ENCODE results near the gene MAPK10. TPM values are rescaled to one million over a fixed set of nuclear protein-coding genes. Genes with fewer than 3 reads are reported as not detected.

MAPK10 gene
- total RNA-seq, 1 experiment from 2014 or later, result 4.7 TPM

- Histone ChIP-seq H3K18ac (ENCODE audit: insufficient read length, low read depth, low read length) (no peak overlapping the region), H3K4ac (ENCODE audit: low read depth, low read length) (no peak overlapping the region), H3K4me2 (ENCODE audit: insufficient read depth, insufficient read length, low read length) (no peak overlapping the region), H3K79me1 (ENCODE audit: insufficient read depth, low read depth, low read length, poor library complexity, severe bottlenecking) (no peaks in the 10 kb centered on the region), H3K79me2 (ENCODE audit: insufficient read depth, low read length) (no peaks in the 10 kb centered on the region), H2BK15ac (ENCODE audit: low read depth, low read length) (no peak overlapping the region), H4K91ac (ENCODE audit: insufficient read length, low read depth, low read length) (no peak overlapping the region), H3K56ac (ENCODE audit: insufficient read length, low read depth, low read length) (no peak overlapping the region), H3K23ac (ENCODE audit: insufficient read length, low read depth, low read length) (no peak overlapping the region), H2AFZ (ENCODE audit: low read length) (no peak overlapping the region), H3K27ac (ENCODE audit: insufficient read length, low read depth, low read length) (no peak overlapping the region), H3K14ac (ENCODE audit: insufficient read depth, low read length) (no peak overlapping the region), H3T11ph (ENCODE audit: low read length) (no peak overlapping the region), H3K27me3 (ENCODE audit: insufficient read depth, low read length) (no peaks in the 10 kb centered on the region), H3K9me3 (ENCODE audit: control insufficient read depth, low read depth, low read length) (no peaks in the 10 kb centered on the region), H2BK5ac (ENCODE audit: insufficient read length, low read length) (no peak overlapping the region), H3K9ac (ENCODE audit: extremely low read depth, insufficient read length, low read length) (no peak overlapping the region), H4K5ac (ENCODE audit: insufficient read length, low read depth, low read length) (no peak overlapping the region), H4K8ac (replicated peaks; ENCODE audit: insufficient read length, low read depth, low read length) (no peak overlapping the region), H3K4me1 (ENCODE audit: insufficient read depth, low read length) (no peaks in the 10 kb centered on the region), H3K23me2 (ENCODE audit: insufficient read length, low read depth, low read length, poor library complexity, severe bottlenecking) (no peaks in the 10 kb centered on the region), H2BK20ac (ENCODE audit: low read depth, low read length, poor library complexity, severe bottlenecking) (no peak overlapping the region), H2BK120ac (ENCODE audit: low read depth, low read length, poor library complexity, severe bottlenecking) (no peak overlapping the region), H2BK12ac (ENCODE audit: insufficient read length, low read depth, low read length) (no peak overlapping the region), H4K20me1 (ENCODE audit: control insufficient read depth, insufficient read depth, insufficient read length) (no peaks in the 10 kb centered on the region), H2AK5ac (ENCODE audit: insufficient read length, low read length) (no peak overlapping the region)
- Mint-ChIP-seq H3K4me1 (peaks cover 2 to 7% of the 10 kb centered on the region in 2 experiments; a peak in 3 of 4 replicates), H3K4me3 (no peak overlapping the region), H3K36me3 (ENCODE audit: insufficient read depth in 1 of 3, low read depth in 3 of 3) (peaks cover 2 to 12% (median 3%) of the 10 kb centered on the region in 3 experiments; a peak in 4 of 7 replicates), H3K9me3 (peaks cover 2 to 7% of the 10 kb centered on the region in 2 experiments; a peak in 2 of 5 replicates), H3K27me3 (ENCODE audit: low read depth) (no peaks in the 10 kb centered on the region), H3K27ac (no peak overlapping the region)
- WGBS (ENCODE audit: extremely low coverage, insufficient read length, low lambda C conversion rate), result no CpG with 5 or more reads among the region's 4 CpGs
- no peak for DNase-seq
- TF ChIP-seq, protein P1, sequence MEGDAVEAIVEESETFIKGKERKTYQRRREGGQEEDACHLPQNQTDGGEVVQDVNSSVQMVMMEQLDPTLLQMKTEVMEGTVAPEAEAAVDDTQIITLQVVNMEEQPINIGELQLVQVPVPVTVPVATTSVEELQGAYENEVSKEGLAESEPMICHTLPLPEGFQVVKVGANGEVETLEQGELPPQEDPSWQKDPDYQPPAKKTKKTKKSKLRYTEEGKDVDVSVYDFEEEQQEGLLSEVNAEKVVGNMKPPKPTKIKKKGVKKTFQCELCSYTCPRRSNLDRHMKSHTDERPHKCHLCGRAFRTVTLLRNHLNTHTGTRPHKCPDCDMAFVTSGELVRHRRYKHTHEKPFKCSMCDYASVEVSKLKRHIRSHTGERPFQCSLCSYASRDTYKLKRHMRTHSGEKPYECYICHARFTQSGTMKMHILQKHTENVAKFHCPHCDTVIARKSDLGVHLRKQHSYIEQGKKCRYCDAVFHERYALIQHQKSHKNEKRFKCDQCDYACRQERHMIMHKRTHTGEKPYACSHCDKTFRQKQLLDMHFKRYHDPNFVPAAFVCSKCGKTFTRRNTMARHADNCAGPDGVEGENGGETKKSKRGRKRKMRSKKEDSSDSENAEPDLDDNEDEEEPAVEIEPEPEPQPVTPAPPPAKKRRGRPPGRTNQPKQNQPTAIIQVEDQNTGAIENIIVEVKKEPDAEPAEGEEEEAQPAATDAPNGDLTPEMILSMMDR (conservative IDR thresholded peaks at IDR 0.05), result no peak
These were observed 227.4 kb downstream of the MAPK10 start for GRCh38 chr4:86132468-86132867.
